H1 (cell line): Measurements from ENCODE around the gene PIK3R6. TPM values are rescaled to one million over a fixed set of nuclear protein-coding genes. Genes with fewer than 3 reads are reported as not detected.

ENCODE experiments used
- CTCF ChIA-PET: fragments of 300-600 bp; sonication (Branson Sonifier 250); formaldehyde crosslinking; loops from one replicate; lab custom pipeline; 2021; ENCODE audit not compliant: partially characterized antibody; lab: Charles Lee
- POLR2A ChIA-PET: fragments of 300-600 bp; sonication (Branson Sonifier 250); formaldehyde crosslinking; loops from one replicate; lab custom pipeline; 2021; ENCODE audit warnings: inconsistent platforms; ENCODE audit not compliant: partially characterized antibody; lab: Charles Lee
- DNase-seq, 2 experiments: peaks; one replicate each; pipeline versions ENCODE4 v3.0.0 to v3.0.0-alpha.2; 2010 to 2022; ENCODE audit warnings: low spot score in 2 of 2, low read depth in 1 of 2, mixed read lengths in 1 of 2
- FAIRE-seq: peaks from 2 replicates; lab custom pipeline; 2011; peaks lifted over from hg19 to GRCh38; lab: Jason Lieb, UNC
- H2AFZ ChIP-seq: 2 replicates; pipeline ENCODE4 v1.8.1; 2012; ENCODE audit warnings: low read length, inconsistent platforms
- H2AK5ac ChIP-seq: 2 replicates; pipeline ENCODE4 v1.6.1; 2013; ENCODE audit warnings: low read depth, low read length
- H2BK120ac ChIP-seq: replicated peaks from 2 replicates; pipeline ENCODE3; 2013; ENCODE audit warnings: low read depth, low read length, inconsistent platforms
- H2BK12ac ChIP-seq: 2 replicates; pipeline ENCODE4 v1.6.1; 2013; ENCODE audit warnings: low read depth, low read length
- H2BK15ac ChIP-seq: 2 replicates; pipeline ENCODE4 v1.6.1; 2013; ENCODE audit warnings: low read length
- H2BK20ac ChIP-seq: 2 replicates; pipeline ENCODE4 v1.6.1; 2013; ENCODE audit warnings: low read length
- H2BK5ac ChIP-seq: 2 replicates; pipeline ENCODE4 v1.6.1; 2013; ENCODE audit warnings: low read depth, low read length
- H3K14ac ChIP-seq: 2 replicates; pipeline ENCODE4 v1.6.1; 2013; ENCODE audit warnings: inconsistent platforms; ENCODE audit not compliant: insufficient read length
- H3K18ac ChIP-seq: 2 replicates; pipeline ENCODE4 v1.6.1; 2013; ENCODE audit warnings: low read length; ENCODE audit errors: extremely low read depth
- H3K23ac ChIP-seq: 2 replicates; pipeline ENCODE4 v1.6.1; 2013; ENCODE audit warnings: inconsistent platforms; ENCODE audit not compliant: insufficient read length
- H3K23me2 ChIP-seq: 2 replicates; pipeline ENCODE4 v1.6.1; 2013; ENCODE audit warnings: low read depth, low read length
- H3K27ac ChIP-seq: 2 replicates; pipeline ENCODE4 v1.6.1; 2011; ENCODE audit warnings: low read depth, low read length, inconsistent platforms
- H3K27me3 ChIP-seq, 4 experiments: replicated peaks in 1 of 4; 1 replicate in 1 of 4; 2 replicates in 3 of 4; pipeline versions ENCODE4 v1.6.1 to v1.8.1; 2011 to 2013; ENCODE audit warnings: low read length in 3 of 4, mild to moderate bottlenecking in 3 of 4, inconsistent platforms in 2 of 4, mixed read lengths in 2 of 4, moderate library complexity in 1 of 4; ENCODE audit not compliant: control insufficient read depth in 3 of 4, insufficient read depth in 3 of 4; ENCODE audit errors: extremely low read depth in 1 of 4
- H3K36me3 ChIP-seq, 4 experiments: 2 replicates each; pipeline versions ENCODE4 v1.6.1 to v1.8.1; 2011 to 2013; ENCODE audit warnings: mild to moderate bottlenecking in 4 of 4, low read length in 3 of 4, moderate library complexity in 2 of 4, control low read depth in 1 of 4, inconsistent platforms in 1 of 4; ENCODE audit not compliant: insufficient read depth in 4 of 4, control insufficient read depth in 2 of 4
- H3K4ac ChIP-seq: replicated peaks from 2 replicates; pipeline ENCODE3; 2013; ENCODE audit warnings: low read length, low read depth, mixed read lengths, inconsistent platforms; ENCODE audit not compliant: insufficient read length
- H3K4me1 ChIP-seq, 4 experiments: replicated peaks in 1 of 4; 1 replicate in 1 of 4; 2 replicates in 3 of 4; pipeline versions ENCODE4 v1.6.1 to v1.8.1; 2011 to 2013; ENCODE audit warnings: low read length in 3 of 4, inconsistent platforms in 2 of 4, mixed read lengths in 1 of 4; ENCODE audit not compliant: insufficient read depth in 4 of 4, control insufficient read depth in 3 of 4
- H3K4me2 ChIP-seq, 2 experiments: 2 replicates each; pipeline versions ENCODE4 v1.6.1 to v1.8.1; 2011 to 2013; ENCODE audit warnings: low read depth in 2 of 2, low read length in 2 of 2, control low read depth in 1 of 2, inconsistent platforms in 1 of 2, mild to moderate bottlenecking in 1 of 2; ENCODE audit not compliant: insufficient read depth in 1 of 2
- H3K4me3 ChIP-seq, 4 experiments: fragments of 200-600, 300-600 bp in 1 of 4; sonication (generic), shearing (Covaris generic), sonication (Bioruptor Twin) in 1 of 4; 2 replicates each; pipeline versions ENCODE4 v1.5.1 to v1.8.1; 2011 to 2016; ENCODE audit warnings: low read length in 4 of 4, low read depth in 3 of 4, control low read depth in 2 of 4, inconsistent platforms in 2 of 4, mild to moderate bottlenecking in 2 of 4, mixed read lengths in 1 of 4, moderate library complexity in 1 of 4; ENCODE audit not compliant: insufficient read depth in 2 of 4; ENCODE audit errors: extremely low read depth in 1 of 4
- H3K56ac ChIP-seq: replicated peaks from 2 replicates; pipeline ENCODE3; 2013; ENCODE audit warnings: low read depth, mild to moderate bottlenecking, mixed read lengths, low read length, inconsistent platforms; ENCODE audit not compliant: insufficient read length
- H3K79me1 ChIP-seq: 2 replicates; pipeline ENCODE4 v1.6.1; 2013; ENCODE audit warnings: low read depth, low read length, control low read depth
- H3K79me2 ChIP-seq, 2 experiments: 2 replicates each; pipeline versions ENCODE4 v1.6.1 to v1.8.1; 2012 to 2013; ENCODE audit warnings: low read length in 2 of 2, mild to moderate bottlenecking in 2 of 2, inconsistent platforms in 1 of 2; ENCODE audit not compliant: insufficient read depth in 2 of 2, control insufficient read depth in 1 of 2
- H3K9ac ChIP-seq, 4 experiments: replicated peaks in 1 of 4; 1 replicate in 1 of 4; 2 replicates in 3 of 4; pipeline versions ENCODE4 v1.6.1 to v1.8.1; 2011 to 2013; ENCODE audit warnings: low read depth in 3 of 4, low read length in 3 of 4, control low read depth in 2 of 4, mild to moderate bottlenecking in 2 of 4, moderate library complexity in 2 of 4, inconsistent platforms in 1 of 4; ENCODE audit errors: extremely low read depth in 1 of 4
- H3K9me3 ChIP-seq, 2 experiments: 2 replicates each; pipeline versions ENCODE4 v1.6.1 to v1.8.1; 2012 to 2013; ENCODE audit warnings: mild to moderate bottlenecking in 2 of 2, moderate library complexity in 2 of 2, control low read depth in 1 of 2, inconsistent platforms in 1 of 2, low read depth in 1 of 2, low read length in 1 of 2, mixed read lengths in 1 of 2; ENCODE audit not compliant: insufficient read depth in 2 of 2
- H4K20me1 ChIP-seq, 2 experiments: replicated peaks in 1 of 2; 2 replicates each; pipeline versions ENCODE3 to v1.8.1; 2011 to 2013; ENCODE audit warnings: inconsistent platforms in 2 of 2, low read length in 2 of 2, mild to moderate bottlenecking in 1 of 2; ENCODE audit not compliant: insufficient read depth in 2 of 2, control insufficient read depth in 1 of 2
- H4K5ac ChIP-seq: 2 replicates; pipeline ENCODE4 v1.6.1; 2013; ENCODE audit warnings: low read length, low read depth, mixed read lengths, inconsistent platforms; ENCODE audit not compliant: insufficient read length
- H4K8ac ChIP-seq: 2 replicates; pipeline ENCODE4 v1.8.0; 2013; ENCODE audit warnings: mild to moderate bottlenecking, moderate library complexity, low read length, inconsistent platforms; ENCODE audit not compliant: insufficient read depth; ENCODE audit errors: extremely low read depth
- H4K91ac ChIP-seq: replicated peaks from 2 replicates; pipeline ENCODE3; 2013; ENCODE audit warnings: low read length, mixed read lengths, inconsistent platforms; ENCODE audit not compliant: insufficient read length
- CBX5 ChIP-seq: fragments of 300-800, 300-1000 bp; sonication (generic); IDR thresholded peaks from 2 replicates; pipeline ENCODE4 v1.7.1; 2016; ENCODE audit warnings: antibody characterized with exemption, low read length, low read depth
- NRF1 ChIP-seq: IDR thresholded peaks from 2 replicates; pipeline ENCODE4 v1.6.1; 2011; ENCODE audit warnings: mild to moderate bottlenecking, low read depth, low read length, improper control_type of control experiment
- RAD21 ChIP-seq, 2 experiments: IDR thresholded peaks in 1 of 2; conservative IDR thresholded peaks in 1 of 2; 2 replicates each; pipeline ENCODE4 v1.6.1; 2011; ENCODE audit warnings: low read depth in 2 of 2, low read length in 2 of 2, improper control_type of control experiment in 1 of 2, inconsistent platforms in 1 of 2, mild to moderate bottlenecking in 1 of 2, moderate library complexity in 1 of 2
- SAP30 ChIP-seq: fragments of 300-600 bp; sonication (generic); IDR thresholded peaks from 2 replicates; pipeline ENCODE4 v1.7.1; 2012; ENCODE audit warnings: low read length, moderate library complexity, mild to moderate bottlenecking, inconsistent platforms; ENCODE audit not compliant: insufficient read depth, insufficient replicate concordance
- WGBS, 2 experiments: shearing (Covaris generic) in 1 of 2; methylation state at CpG; one replicate each; pipeline versions ENCODE4 v1.1.6 to v1.1.7; 2013 to 2015; ENCODE audit warnings: low lambda C conversion rate in 2 of 2, mixed read lengths in 2 of 2, inconsistent platforms in 1 of 2, low coverage in 1 of 2, missing lambda C conversion rate in 1 of 2; ENCODE audit not compliant: insufficient replicate concordance in 2 of 2, insufficient coverage in 1 of 2, insufficient read length in 1 of 2; ENCODE audit errors: extremely low coverage in 1 of 2, missing lambda C conversion rate in 1 of 2; 5-methylcytosine and 5-hydroxymethylcytosine counted together
- polyA plus RNA-seq, 7 experiments: library from polyadenylated mRNA; depleted of rRNA in 3 of 7; stranded (reverse) in 5 of 7; unstranded in 2 of 7; fragments of >200 nt in 5 of 7; fragments of 200-250 nt in 2 of 7; gene quantifications; 1 replicate in 5 of 7; 2 replicates in 1 of 7; 4 replicates in 1 of 7; pipeline versions ENCODE4 v1.2.1 to v1.2.3, GENCODE V29; 2011 to 2013; ENCODE audit warnings: missing spikeins in 2 of 7, mixed read lengths in 2 of 7
- total RNA-seq: library from RNA; stranded (reverse); fragmentation: NEBNext Ultra II Directional; extraction: Animal tissue kit (Norgen Biotek cat#: 25700); gene quantifications from 2 replicates; pipeline ENCODE4 v1.2.1, GENCODE V29; 2021

Gene PIK3R6
- total and polyA plus RNA-seq, 2 of the 8 experiments (the other 6 are each of a cell fraction or from before 2014, with no cell fraction given), result 0.24 to 1.2 TPM

GRCh38 chr17:8776881-8777280, 90.6 kb downstream of the PIK3R6 start:
- H3K4me1 ChIP-seq, result no peaks in the 10 kb centered on the region
- H4K5ac ChIP-seq, result no peak overlapping the region
- no peak overlapping the region for H3K56ac ChIP-seq
- no peaks in the 10 kb centered on the region for H3K9me3 ChIP-seq
- ChIA-PET CTCF (interaction anchor here (1.0 to 1.7 kb wide), 5 partner anchors 9 to 24 kb away, joined by 3 to 10 read pairs (median 5); no protein-coding TSS in a partner anchor), POLR2A (interaction anchor here (0.9 kb wide), 1 partner anchor 9 kb away, joined by 3 read pairs; no protein-coding TSS in a partner anchor)
- no peak overlapping the region for H2BK20ac ChIP-seq
- no peak overlapping the region for H3K9ac ChIP-seq
- H3K27ac ChIP-seq, result no peak overlapping the region
- DNase-seq (no peak), FAIRE-seq (no peak)
- no peaks in the 10 kb centered on the region for H3K79me1 ChIP-seq
- no peaks in the 10 kb centered on the region for H3K79me2 ChIP-seq
- H3K4me3 ChIP-seq, result no peak overlapping the region
- no peaks in the 10 kb centered on the region for H3K27me3 ChIP-seq
- H2BK120ac ChIP-seq, result no peak overlapping the region
- no peak overlapping the region for H2AK5ac ChIP-seq
- WGBS, 2 experiments, result 92% methylated on average over 1 of the region's 1 CpG; no CpG with 5 or more reads in 1 of the 2 experiments
- no peak overlapping the region for H3K4me2 ChIP-seq
- no peak overlapping the region for H2BK15ac ChIP-seq
- TF ChIP-seq CBX5 (no peak), NRF1 (no peak), SAP30 (no peak), RAD21 (IDR thresholded peaks at IDR 0.05 in 1 of 2, conservative IDR thresholded peaks at IDR 0.05 in 1 of 2; ENCODE audit: low read depth in 2 of 2, low read length in 2 of 2) (no peak)
- H2AFZ ChIP-seq, result no peak overlapping the region
- no peak overlapping the region for H3K14ac ChIP-seq
- H3K18ac ChIP-seq, result no peak overlapping the region
- no peak overlapping the region for H3K4ac ChIP-seq
- H2BK5ac ChIP-seq, result no peak overlapping the region
- H4K8ac ChIP-seq, result no peak overlapping the region
- no peak overlapping the region for H2BK12ac ChIP-seq
- H4K91ac ChIP-seq, result no peak overlapping the region
- H3K36me3 ChIP-seq, result no peaks in the 10 kb centered on the region
- no peak overlapping the region for H3K23ac ChIP-seq
- H4K20me1 ChIP-seq, result no peaks in the 10 kb centered on the region
- no peaks in the 10 kb centered on the region for H3K23me2 ChIP-seq
